Ramos (cell line): ENCODE measurements around the gene ZNRF3.

Experiments
- in situ Hi-C: fragments of 300-500 bp; cut with MboI; formaldehyde crosslinking; loops from one replicate; pipeline ENCODE4 v1.14.3; 2022; ENCODE audit warnings: low sequenced_read_pairs; ENCODE audit not compliant: unreplicated experiment

Gene ZNRF3

GRCh38 chr22:28977060-28977459, 93.7 kb downstream of the ZNRF3 start:
- in situ Hi-C loops: no loop called here

DNA sequence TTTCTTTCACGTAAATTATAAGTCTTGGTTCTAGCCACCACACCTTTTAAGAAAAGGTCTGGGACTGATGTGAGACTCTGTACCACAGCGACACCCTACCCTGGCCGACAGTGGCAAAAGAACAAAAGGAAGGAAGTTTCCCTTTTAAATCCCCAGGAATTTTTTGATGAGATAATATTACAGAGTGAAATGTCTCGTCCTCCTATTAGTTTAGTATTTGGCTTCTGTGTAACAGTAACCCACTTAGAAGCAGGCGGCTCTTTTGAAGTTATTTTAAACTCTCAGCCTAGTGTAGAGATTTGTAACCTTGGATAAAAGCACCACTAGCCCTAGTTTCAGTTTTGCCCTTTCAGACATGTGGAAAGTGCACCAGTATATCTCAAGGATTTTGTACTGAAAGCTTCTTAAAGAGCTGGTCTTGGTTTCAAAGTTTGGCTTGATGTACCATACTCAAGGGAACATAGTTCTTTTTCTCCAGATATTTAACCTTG, 94.2 kb downstream of the ZNRF3 start:
- in situ Hi-C loops: no loop called here

- in situ Hi-C loops: no loop called here
Measured at GRCh38 chr22:28978158-28978557, 94.8 kb downstream of the ZNRF3 start.

- in situ Hi-C loops: no loop called here
Measured at GRCh38 chr22:28978863-28979796, 95.8 kb downstream of the ZNRF3 start.

- in situ Hi-C loops: no loop called here
Measured at GRCh38 chr22:28980326-28980725, 97.0 kb downstream of the ZNRF3 start.

GRCh38 chr22:28981818-28982499, 98.6 kb downstream of the ZNRF3 start:
- in situ Hi-C loops: no loop called here

DNA sequence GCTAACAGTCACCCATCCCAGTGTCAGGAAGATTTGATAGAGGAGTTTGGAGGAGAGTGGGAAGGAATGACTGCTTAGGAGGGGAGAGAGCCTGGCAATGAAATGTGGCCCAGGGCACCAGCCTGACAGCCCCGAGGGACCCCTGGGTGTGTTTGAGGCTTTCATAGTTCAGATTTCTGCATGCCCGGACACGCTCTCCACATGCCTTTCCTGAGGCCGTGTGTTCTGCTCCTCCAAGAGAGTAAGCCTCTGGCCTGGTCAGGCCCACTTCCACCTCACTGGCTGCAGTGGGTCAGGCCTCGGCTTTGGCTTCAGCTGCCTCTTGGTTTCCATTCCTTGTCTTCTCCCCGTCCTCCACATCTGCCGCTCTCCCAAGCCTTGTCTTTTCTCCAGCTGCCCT, 99.8 kb downstream of the ZNRF3 start:
- in situ Hi-C loops: no loop called here

DNA sequence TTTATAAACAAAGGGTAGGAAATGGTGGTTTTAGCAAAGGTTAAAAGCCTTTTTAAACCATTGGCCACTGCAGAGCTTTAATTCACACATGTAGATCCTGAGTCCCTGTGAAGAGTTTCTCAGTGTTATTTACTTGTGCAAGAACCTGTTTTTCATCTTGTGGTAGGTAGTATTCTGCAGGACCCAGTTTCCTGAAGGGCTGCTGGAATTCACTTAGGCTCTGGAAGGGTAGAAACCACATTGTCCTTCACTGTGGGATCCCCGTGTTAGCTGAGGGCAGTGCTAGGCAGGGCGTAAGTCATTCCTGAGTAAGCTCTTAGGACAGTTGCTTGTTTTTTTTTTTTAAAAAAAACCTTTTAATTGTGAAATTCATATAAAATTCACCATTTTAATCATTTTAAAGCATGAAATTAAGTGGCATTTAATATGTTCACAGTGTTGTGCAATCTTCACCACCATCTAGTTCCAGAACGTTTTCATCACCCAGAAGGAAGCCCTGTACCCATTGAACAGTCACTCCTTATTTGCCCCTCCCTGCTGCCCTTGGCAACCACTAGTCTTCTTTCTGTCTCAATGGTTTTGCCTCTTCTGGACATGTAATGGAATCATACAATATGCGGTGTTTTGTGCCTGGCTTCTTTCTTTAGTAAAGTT, 100.5 kb downstream of the ZNRF3 start:
- in situ Hi-C loops: no loop called here

- in situ Hi-C loops: no loop called here
Measured at GRCh38 chr22:28984482-28985158, 101.2 kb downstream of the ZNRF3 start.

DNA sequence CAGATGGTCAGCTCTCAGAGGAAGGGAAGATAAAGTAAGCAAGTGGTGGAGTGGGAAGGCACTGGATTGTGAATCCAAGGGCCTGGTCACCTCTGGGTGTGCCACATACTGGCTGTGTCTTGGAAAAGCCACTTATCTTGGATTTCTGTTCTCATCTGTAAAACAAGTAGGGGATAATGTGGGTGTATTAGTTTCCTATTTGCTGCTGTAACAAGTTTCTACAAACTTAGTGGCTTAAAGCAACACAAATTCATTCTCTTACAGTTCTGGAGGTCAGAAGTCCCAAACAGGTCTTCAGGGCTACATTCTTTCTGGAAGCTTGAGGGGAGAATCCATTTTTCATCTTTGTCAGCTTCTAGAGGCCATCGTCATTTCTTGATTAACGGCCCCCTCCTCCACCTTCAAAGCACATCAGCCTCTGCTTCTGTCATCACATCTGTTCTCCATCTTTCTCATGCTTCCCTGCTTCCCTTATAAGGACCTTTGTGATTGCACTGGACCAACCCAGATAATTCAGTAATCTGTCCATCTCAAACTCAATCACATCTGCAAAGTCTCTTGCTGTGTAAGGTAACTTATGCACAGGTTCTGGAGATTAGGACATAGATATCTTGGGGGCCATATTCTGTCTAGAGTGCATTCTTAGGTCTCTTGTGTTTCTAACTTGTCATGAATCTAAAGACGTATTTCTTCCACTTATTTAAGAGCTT, 102.4 kb downstream of the ZNRF3 start:
- in situ Hi-C loops: no loop called here

GRCh38 chr22:28986366-28986765, 103.0 kb downstream of the ZNRF3 start:
- in situ Hi-C loops: no loop called here

DNA sequence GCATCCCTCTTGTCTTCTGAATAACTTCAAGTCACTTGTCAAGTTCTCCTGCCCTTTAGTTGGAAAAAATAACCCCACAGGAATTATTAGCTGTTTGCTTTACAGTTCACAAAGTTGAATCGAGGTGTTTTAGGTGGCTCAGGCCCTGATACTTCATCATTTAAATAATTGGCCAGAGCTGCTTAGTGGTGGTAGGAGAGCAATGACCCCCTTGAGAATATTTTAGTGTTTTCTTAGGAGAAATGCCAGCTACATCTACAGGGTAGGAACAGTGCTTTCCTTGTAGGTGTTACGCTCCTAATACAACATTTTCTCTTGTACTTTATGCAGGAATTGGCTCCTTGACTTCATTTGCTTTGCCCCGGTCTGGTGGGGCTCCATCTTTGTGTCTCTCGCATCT, 105.1 kb downstream of the ZNRF3 start:
- in situ Hi-C loops: no loop called here

GRCh38 chr22:28989035-28989464, 105.7 kb downstream of the ZNRF3 start:
- in situ Hi-C loops: no loop called here

GRCh38 chr22:28989484-28989883, 106.1 kb downstream of the ZNRF3 start:
- in situ Hi-C loops: no loop called here

DNA sequence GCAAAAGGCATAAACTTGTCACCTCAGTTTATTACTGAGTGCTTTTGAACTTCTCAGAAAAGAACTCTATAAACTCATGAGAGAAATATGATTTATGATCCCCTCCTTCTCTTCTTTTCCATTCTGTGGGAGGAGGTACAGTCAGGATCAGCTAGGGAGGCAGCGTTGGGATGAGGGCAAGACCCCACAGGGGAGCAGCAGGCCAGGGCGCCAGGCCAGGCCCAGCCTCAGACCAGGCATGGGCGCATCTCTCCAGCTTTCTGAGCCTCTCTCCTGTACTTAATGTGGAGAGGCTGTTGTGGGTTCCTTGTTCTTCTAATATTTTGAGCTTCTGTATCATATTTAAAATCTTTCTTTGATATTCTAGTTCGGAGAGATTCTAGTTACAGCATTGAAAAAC, 106.5 kb downstream of the ZNRF3 start:
- in situ Hi-C loops: no loop called here

DNA sequence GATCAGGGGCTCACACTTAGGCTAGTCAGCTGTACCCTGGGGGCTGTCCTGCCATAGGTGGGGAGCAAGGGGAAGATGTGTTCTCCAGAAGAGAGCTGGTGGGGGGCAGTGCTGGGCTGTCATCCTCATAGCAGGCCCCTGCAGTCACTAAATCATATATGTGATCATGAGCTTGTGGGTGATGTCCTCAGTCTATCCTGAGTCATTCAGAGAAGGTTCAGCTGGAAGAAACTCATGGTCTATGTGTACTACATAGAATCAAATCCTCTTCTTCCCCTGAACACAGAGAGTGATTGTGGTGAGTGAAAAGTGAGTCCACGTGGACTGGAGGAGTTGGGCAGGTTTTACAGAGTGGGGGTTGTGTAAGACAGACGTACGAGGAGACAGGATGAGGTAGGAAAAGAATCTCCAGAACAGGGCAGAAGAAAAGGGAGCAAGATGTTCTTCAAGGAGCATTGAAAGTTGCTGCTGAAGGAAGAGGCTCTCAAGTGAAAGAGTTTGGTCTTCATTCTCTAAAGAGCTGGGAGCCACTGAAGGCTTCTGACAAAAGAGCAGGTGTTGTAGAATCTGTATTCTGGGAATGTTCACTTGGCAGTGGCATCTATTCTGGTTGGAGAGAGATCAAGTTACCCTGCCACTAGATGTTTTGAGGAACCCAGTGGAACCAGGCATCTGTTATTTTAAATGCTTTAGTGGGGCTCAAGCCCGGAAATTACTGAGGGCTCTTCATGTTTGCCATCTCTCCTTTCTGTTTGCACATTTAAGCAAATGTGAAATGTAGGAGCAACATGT, 109.4 kb downstream of the ZNRF3 start:
- in situ Hi-C loops: no loop called here

DNA sequence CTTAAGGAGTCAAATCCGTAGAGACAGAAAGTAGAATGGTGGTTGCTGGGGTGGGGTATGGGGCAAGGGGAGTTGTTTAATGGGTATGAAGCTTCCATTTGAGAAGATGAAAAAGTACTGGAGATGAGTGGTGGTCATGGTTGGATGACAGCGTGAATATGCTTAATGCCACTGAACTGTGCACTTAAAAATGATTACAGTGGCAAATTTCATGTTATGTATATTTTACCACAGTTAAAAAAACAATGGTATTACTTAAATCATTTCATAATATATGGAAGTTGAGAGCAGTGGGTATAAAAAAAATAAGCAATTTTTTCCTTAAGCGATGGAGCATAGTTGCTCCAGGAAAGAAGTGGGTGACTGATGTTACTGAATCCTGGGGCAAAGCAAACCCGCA, 111.2 kb downstream of the ZNRF3 start:
- in situ Hi-C loops: no loop called here

GRCh38 chr22:28995551-28995950, 112.2 kb downstream of the ZNRF3 start:
- in situ Hi-C loops: no loop called here

DNA sequence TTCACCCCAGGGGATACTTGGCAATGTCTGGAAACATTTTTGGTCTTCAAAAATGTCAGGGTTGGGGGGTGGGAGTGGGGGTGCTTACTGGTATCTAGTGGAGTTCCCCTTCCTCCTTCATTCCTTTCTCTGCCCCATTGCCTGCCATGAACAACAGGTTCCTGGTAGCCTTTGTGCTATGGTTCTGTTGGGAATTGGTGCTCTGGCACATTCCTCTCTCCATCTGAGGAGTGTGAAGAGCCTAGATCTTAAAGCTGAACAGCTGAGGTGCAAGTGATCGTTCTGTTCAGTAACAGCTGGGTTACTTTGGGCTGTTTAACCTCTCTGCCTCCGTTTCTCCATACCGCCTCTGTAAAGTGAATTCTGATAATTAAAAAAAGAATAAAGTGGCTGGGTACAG, 114.0 kb downstream of the ZNRF3 start:
- in situ Hi-C loops: no loop called here
